H9 (cell line): ENCODE results near the gene SNX25. TPM values are rescaled to one million over a fixed set of nuclear protein-coding genes. Genes with fewer than 3 reads are reported as not detected.

Experiments used
- DNase-seq: peaks from one replicate; pipeline ENCODE4 v3.0.0-alpha.2; 2017
- H2AFZ ChIP-seq: one replicate; pipeline ENCODE4 v1.6.1; 2013; ENCODE audit warnings: mild to moderate bottlenecking, low read length, control low read depth, moderate library complexity
- H2AK5ac ChIP-seq: 2 replicates; pipeline ENCODE4 v1.6.1; 2013; ENCODE audit warnings: low read length, control low read depth, mixed read lengths; ENCODE audit not compliant: insufficient read length
- H2BK120ac ChIP-seq: one replicate; pipeline ENCODE4 v1.6.1; 2013; ENCODE audit warnings: low read depth, mild to moderate bottlenecking, low read length, control low read depth, inconsistent platforms; ENCODE audit not compliant: poor library complexity, severe bottlenecking
- H2BK12ac ChIP-seq: 2 replicates; pipeline ENCODE4 v1.6.1; 2013; ENCODE audit warnings: low read length, control low read depth, mixed read lengths, low read depth; ENCODE audit not compliant: insufficient read length
- H2BK15ac ChIP-seq: 2 replicates; pipeline ENCODE4 v1.6.1; 2013; ENCODE audit warnings: low read depth, low read length, control low read depth
- H2BK20ac ChIP-seq: one replicate; pipeline ENCODE4 v1.6.1; 2013; ENCODE audit warnings: low read depth, mild to moderate bottlenecking, low read length, control low read depth, inconsistent platforms; ENCODE audit not compliant: poor library complexity, severe bottlenecking
- H2BK5ac ChIP-seq: 2 replicates; pipeline ENCODE4 v1.6.1; 2013; ENCODE audit warnings: low read length, control low read depth, mixed read lengths; ENCODE audit not compliant: insufficient read length
- H3K14ac ChIP-seq: 2 replicates; pipeline ENCODE4 v1.6.1; 2013; ENCODE audit warnings: low read length, control low read depth; ENCODE audit not compliant: insufficient read depth
- H3K18ac ChIP-seq: 2 replicates; pipeline ENCODE4 v1.6.1; 2013; ENCODE audit warnings: low read depth, mild to moderate bottlenecking, mixed read lengths, low read length, control low read depth; ENCODE audit not compliant: insufficient read length
- H3K23ac ChIP-seq: 2 replicates; pipeline ENCODE4 v1.6.1; 2013; ENCODE audit warnings: low read length, control low read depth, mixed read lengths, low read depth; ENCODE audit not compliant: insufficient read length
- H3K23me2 ChIP-seq: 2 replicates; pipeline ENCODE4 v1.6.1; 2013; ENCODE audit warnings: low read depth, mild to moderate bottlenecking, mixed read lengths, low read length, control low read depth; ENCODE audit not compliant: insufficient read length, poor library complexity, severe bottlenecking
- H3K27ac ChIP-seq: 2 replicates; pipeline ENCODE4 v1.5.1; 2013; ENCODE audit warnings: low read length, control low read depth, mixed read lengths, low read depth; ENCODE audit not compliant: insufficient read length
- H3K27me3 ChIP-seq: 2 replicates; pipeline ENCODE4 v1.6.1; 2013; ENCODE audit warnings: low read length, control low read depth, inconsistent platforms; ENCODE audit not compliant: insufficient read depth
- H3K4ac ChIP-seq: 2 replicates; pipeline ENCODE4 v1.6.1; 2013; ENCODE audit warnings: low read depth, mild to moderate bottlenecking, control low read depth, inconsistent platforms, low read length, moderate library complexity
- H3K4me1 ChIP-seq: 2 replicates; pipeline ENCODE4 v1.6.1; 2013; ENCODE audit warnings: low read length, control low read depth, inconsistent platforms; ENCODE audit not compliant: insufficient read depth
- H3K4me2 ChIP-seq: 2 replicates; pipeline ENCODE4 v1.6.1; 2013; ENCODE audit warnings: low read length, control low read depth, mixed read lengths; ENCODE audit not compliant: insufficient read length, insufficient read depth
- H3K56ac ChIP-seq: 2 replicates; pipeline ENCODE4 v1.6.1; 2013; ENCODE audit warnings: low read depth, mild to moderate bottlenecking, mixed read lengths, low read length, control low read depth; ENCODE audit not compliant: insufficient read length
- H3K79me1 ChIP-seq: 2 replicates; pipeline ENCODE4 v1.6.1; 2013; ENCODE audit warnings: low read depth, mild to moderate bottlenecking, moderate library complexity, low read length, control low read depth, inconsistent platforms; ENCODE audit not compliant: insufficient read depth, poor library complexity, severe bottlenecking
- H3K79me2 ChIP-seq: 2 replicates; pipeline ENCODE4 v1.6.1; 2013; ENCODE audit warnings: low read length, control low read depth, inconsistent platforms; ENCODE audit not compliant: insufficient read depth
- H3K9ac ChIP-seq: 2 replicates; pipeline ENCODE4 v1.6.1; 2013; ENCODE audit warnings: low read length, control low read depth, mixed read lengths; ENCODE audit not compliant: insufficient read length; ENCODE audit errors: extremely low read depth
- H3K9me3 ChIP-seq: one replicate; pipeline ENCODE4 v1.6.1; 2013; ENCODE audit warnings: low read depth, low read length, inconsistent platforms; ENCODE audit not compliant: control insufficient read depth
- H3T11ph ChIP-seq: one replicate; pipeline ENCODE4 v1.6.1; 2013; ENCODE audit warnings: mild to moderate bottlenecking, low read length, control low read depth, inconsistent platforms
- H4K20me1 ChIP-seq: one replicate; pipeline ENCODE4 v1.6.1; 2013; ENCODE audit not compliant: control insufficient read depth, insufficient read length, insufficient read depth
- H4K5ac ChIP-seq: 2 replicates; pipeline ENCODE4 v1.6.1; 2013; ENCODE audit warnings: low read depth, mild to moderate bottlenecking, mixed read lengths, low read length, control low read depth; ENCODE audit not compliant: insufficient read length
- H4K8ac ChIP-seq: replicated peaks from 2 replicates; pipeline ENCODE4 v1.6.1; 2013; ENCODE audit warnings: low read length, control low read depth, mixed read lengths, low read depth; ENCODE audit not compliant: insufficient read length
- H4K91ac ChIP-seq: 2 replicates; pipeline ENCODE4 v1.6.1; 2013; ENCODE audit warnings: low read depth, mild to moderate bottlenecking, moderate library complexity, mixed read lengths, low read length, control low read depth; ENCODE audit not compliant: insufficient read length
- H3K27ac Mint-ChIP-seq, 3 experiments: 2 replicates in 2 of 3; 3 replicates in 1 of 3; pipeline ENCODE4 v1.8.0; 2020 to 2021; ENCODE audit warnings: mixed read lengths in 3 of 3, mild to moderate bottlenecking in 1 of 3, moderate library complexity in 1 of 3
- H3K27me3 Mint-ChIP-seq: 2 replicates; pipeline ENCODE4 v1.8.0; 2021; ENCODE audit warnings: low read depth, mild to moderate bottlenecking, moderate library complexity, mixed read lengths
- H3K36me3 Mint-ChIP-seq, 3 experiments: 2 replicates in 2 of 3; 3 replicates in 1 of 3; pipeline ENCODE4 v1.8.0; 2020 to 2021; ENCODE audit warnings: low read depth in 3 of 3, mixed read lengths in 3 of 3; ENCODE audit not compliant: insufficient read depth in 1 of 3
- H3K4me1 Mint-ChIP-seq, 2 experiments: 2 replicates each; pipeline ENCODE4 v1.8.0; 2020; ENCODE audit warnings: mixed read lengths in 2 of 2
- H3K4me3 Mint-ChIP-seq, 2 experiments: 2 replicates in 1 of 2; 3 replicates in 1 of 2; pipeline ENCODE4 v1.8.0; 2020 to 2021; ENCODE audit warnings: mild to moderate bottlenecking in 2 of 2, mixed read lengths in 2 of 2, moderate library complexity in 1 of 2
- H3K9me3 Mint-ChIP-seq, 2 experiments: 2 replicates in 1 of 2; 3 replicates in 1 of 2; pipeline ENCODE4 v1.8.0; 2020; ENCODE audit warnings: mild to moderate bottlenecking in 2 of 2, mixed read lengths in 2 of 2, moderate library complexity in 1 of 2
- WGBS: extraction: QIAGEN DNeasy Blood & Tissue Kit; methylation state at CpG from one replicate; pipeline ENCODE4 v1.1.7; 2013; ENCODE audit warnings: missing lambda C conversion rate, low lambda C conversion rate, mixed read lengths; ENCODE audit not compliant: insufficient read length; ENCODE audit errors: extremely low coverage; 5-methylcytosine and 5-hydroxymethylcytosine counted together
- total RNA-seq: library from RNA; stranded (reverse); gene quantifications from 2 replicates; pipeline ENCODE4 v1.2.1, GENCODE V29; 2021
- TF ChIP-seq, protein P1 (sequence below): fragments of 200-600 bp; sonication (generic); conservative IDR thresholded peaks from 3 replicates; pipeline ENCODE4 v1.8.0; 2021; ENCODE audit warnings: antibody characterized with exemption, mild to moderate bottlenecking

SNX25 gene
- total RNA-seq, 1 experiment from 2014 or later: 28.2 TPM

- Mint-ChIP-seq H3K27ac (no peak overlapping the region; a peak in 2 of 7 replicates), H3K27me3 (no peaks in the 10 kb centered on the region), H3K36me3 (peaks cover 3 to 29% (median 21%) of the 10 kb centered on the region in 3 experiments; a peak in 5 of 7 replicates), H3K9me3 (no peaks in the 10 kb centered on the region), H3K4me1 (peaks cover 9 to 10% of the 10 kb centered on the region in 2 experiments), H3K4me3 (no peak overlapping the region)
- Histone ChIP-seq H4K8ac (no peak overlapping the region), H2BK12ac (no peak overlapping the region), H3K18ac (no peak overlapping the region), H2BK15ac (no peak overlapping the region), H2AK5ac (no peak overlapping the region), H3K27me3 (no peaks in the 10 kb centered on the region), H3K4me1 (peaks cover 4% of the 10 kb centered on the region; the same call in 1 of the 2 replicates), H2BK5ac (no peak overlapping the region), H3K23ac (no peak overlapping the region), H3K4me2 (no peak overlapping the region), H4K5ac (no peak overlapping the region), H3K56ac (no peak overlapping the region), H3K79me2 (no peaks in the 10 kb centered on the region; the same call in 1 of the 2 replicates), H4K20me1 (no peaks in the 10 kb centered on the region), H3K14ac (no peak overlapping the region), H2BK20ac (no peak overlapping the region), H3K9ac (no peak overlapping the region), H4K91ac (no peak overlapping the region), H2BK120ac (no peak overlapping the region), H3T11ph (no peak overlapping the region), H2AFZ (no peak overlapping the region), H3K4ac (no peak overlapping the region), H3K27ac (no peak overlapping the region), H3K23me2 (no peaks in the 10 kb centered on the region), H3K9me3 (no peaks in the 10 kb centered on the region), H3K79me1 (no peaks in the 10 kb centered on the region)
- no peak for DNase-seq
- no CpG with 5 or more reads among the region's 1 CpG for WGBS
- TF ChIP-seq, protein P1, sequence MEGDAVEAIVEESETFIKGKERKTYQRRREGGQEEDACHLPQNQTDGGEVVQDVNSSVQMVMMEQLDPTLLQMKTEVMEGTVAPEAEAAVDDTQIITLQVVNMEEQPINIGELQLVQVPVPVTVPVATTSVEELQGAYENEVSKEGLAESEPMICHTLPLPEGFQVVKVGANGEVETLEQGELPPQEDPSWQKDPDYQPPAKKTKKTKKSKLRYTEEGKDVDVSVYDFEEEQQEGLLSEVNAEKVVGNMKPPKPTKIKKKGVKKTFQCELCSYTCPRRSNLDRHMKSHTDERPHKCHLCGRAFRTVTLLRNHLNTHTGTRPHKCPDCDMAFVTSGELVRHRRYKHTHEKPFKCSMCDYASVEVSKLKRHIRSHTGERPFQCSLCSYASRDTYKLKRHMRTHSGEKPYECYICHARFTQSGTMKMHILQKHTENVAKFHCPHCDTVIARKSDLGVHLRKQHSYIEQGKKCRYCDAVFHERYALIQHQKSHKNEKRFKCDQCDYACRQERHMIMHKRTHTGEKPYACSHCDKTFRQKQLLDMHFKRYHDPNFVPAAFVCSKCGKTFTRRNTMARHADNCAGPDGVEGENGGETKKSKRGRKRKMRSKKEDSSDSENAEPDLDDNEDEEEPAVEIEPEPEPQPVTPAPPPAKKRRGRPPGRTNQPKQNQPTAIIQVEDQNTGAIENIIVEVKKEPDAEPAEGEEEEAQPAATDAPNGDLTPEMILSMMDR: no peak
Measured at GRCh38 chr4:185192059-185192458, 17.3 kb upstream of the SNX25 start.
